Testis (tissue), 3 donors: Measurements from ENCODE around the gene GALM. TPM values are rescaled to one million over a fixed set of nuclear protein-coding genes. Genes with fewer than 3 reads are reported as not detected.

Experiments used
- DNase-seq: peaks from one replicate; pipeline ENCODE4 v3.0.0-alpha.2; 2019
- H3K27ac ChIP-seq, 2 donors: fragments of 200-600 bp; sonication (generic); one replicate each; pipeline ENCODE4 v1.5.1; 2019
- H3K27me3 ChIP-seq: fragments of 200-600 bp; sonication (generic); one replicate; pipeline ENCODE4 v1.5.1; 2019
- H3K36me3 ChIP-seq: fragments of 200-600 bp; sonication (generic); one replicate; pipeline ENCODE4 v1.5.1; 2017; ENCODE audit warnings: low read depth; ENCODE audit errors: missing control alignments
- H3K4me1 ChIP-seq: fragments of 200-600 bp; sonication (generic); one replicate; pipeline ENCODE4 v1.5.1; 2019
- H3K4me3 ChIP-seq, 2 donors: fragments of 200-600 bp; sonication (generic); one replicate each; pipeline ENCODE4 v1.5.1; 2017 to 2019
- H3K9me3 ChIP-seq: fragments of 200-600 bp; sonication (generic); one replicate; pipeline ENCODE4 v1.5.1; 2017
- POLR2A ChIP-seq: fragments of 450-650 bp; IDR thresholded peaks from one replicate; pipeline ENCODE4 v1.6.1; 2017; ENCODE audit warnings: antibody characterized with exemption, mild to moderate bottlenecking, moderate library complexity
- WGBS, 2 donors: methylation state at CpG; one replicate each; pipeline ENCODE4 v1.1.5; 2018; 5-methylcytosine and 5-hydroxymethylcytosine counted together
- intact Hi-C: fragments of 100-400 bp; cut with DNase I; formaldehyde crosslinking; loops from one replicate; pipeline ENCODE4 v1.15.1; 2023; ENCODE audit warnings: low total_unique reads
- polyA plus RNA-seq: library from polyadenylated mRNA; stranded (reverse); fragments of 350-450 nt; fragmentation: Illumina TruSeq; extraction: RNeasy Lipid Tissue Mini Kit (QIAGEN cat#74804); gene quantifications from one replicate; pipeline ENCODE4 v1.2.3, GENCODE V29; 2014; ENCODE audit warnings: low read depth, low replicate concordance; ENCODE audit not compliant: insufficient read depth
- total RNA-seq, 2 donors: library from RNA; depleted of rRNA; stranded (reverse); fragments of >200 nt; gene quantifications; one replicate each; pipeline ENCODE4 v1.2.3, GENCODE V29; 2016
- TF ChIP-seq, protein P1 (sequence below), 3 experiments: fragments of 450-650 bp in 2 of 3; fragments of 200-600 bp in 1 of 3; sonication (generic) in 1 of 3; IDR thresholded peaks; one replicate each; pipeline ENCODE4 v1.5.1; 2016 to 2019; ENCODE audit warnings: antibody characterized with exemption in 3 of 3, mild to moderate bottlenecking in 2 of 3, moderate library complexity in 1 of 3

The GALM gene
- total and polyA plus RNA-seq, 3 donors from 2014 or later, result 8.5 to 11.8 (median 9.1) TPM

DNA sequence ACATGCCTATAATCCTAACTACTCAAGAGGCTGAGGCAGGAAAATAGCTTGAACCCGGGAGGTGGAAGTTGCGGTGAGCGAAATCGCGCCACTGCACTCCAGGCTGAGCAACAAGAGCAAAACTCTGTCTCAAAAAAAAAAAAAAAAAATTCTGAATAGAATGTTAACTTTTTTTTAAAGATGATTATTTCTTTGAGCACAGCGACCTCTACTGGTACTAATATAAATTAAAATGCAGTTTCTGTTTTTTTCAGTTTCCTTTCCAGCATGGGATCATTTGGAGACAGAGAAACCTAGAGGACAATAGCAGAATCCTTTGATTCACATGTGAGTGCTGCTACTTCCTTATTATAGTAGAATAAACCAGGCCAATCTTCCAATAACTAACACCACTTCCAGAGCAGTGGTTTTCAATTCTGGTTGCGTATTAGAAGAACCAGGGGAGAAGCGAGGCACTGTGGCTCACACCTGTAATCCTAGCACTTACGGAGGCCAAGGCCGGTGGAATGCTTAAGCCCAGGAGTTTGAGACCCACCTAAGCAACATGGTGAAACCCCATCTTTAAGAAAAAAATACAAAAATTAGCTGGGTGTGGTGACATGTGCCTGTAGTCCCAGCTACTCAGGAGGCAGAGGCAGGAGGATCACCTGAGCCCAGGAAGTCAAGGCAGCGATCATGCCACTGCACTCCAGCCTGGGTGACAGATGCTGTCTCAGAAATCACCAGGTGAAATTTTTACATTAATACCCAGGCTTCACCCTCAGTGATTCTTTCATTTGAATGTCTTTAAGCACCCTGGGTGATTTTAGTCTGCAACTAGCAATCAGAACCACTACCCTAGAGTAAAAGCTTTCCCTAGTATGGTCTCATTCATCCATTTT is 75.2 kb downstream of the GALM start:
- Histone ChIP-seq H3K27me3 (no peaks in the 10 kb centered on the region), H3K9me3 (no peaks in the 10 kb centered on the region), H3K27ac (peak overlapping the region in 1 of 2 donors; percentile 65), H3K36me3 (no peaks in the 10 kb centered on the region), H3K4me1 (peaks cover 6% of the 10 kb centered on the region), H3K4me3 (no peak overlapping the region)
- intact Hi-C loops, result no loop called here
- WGBS, 2 donors, result 63 to 64% methylated on average over 11 of the region's 11 CpGs
- DNase-seq, result no peak
- TF ChIP-seq, protein P1, sequence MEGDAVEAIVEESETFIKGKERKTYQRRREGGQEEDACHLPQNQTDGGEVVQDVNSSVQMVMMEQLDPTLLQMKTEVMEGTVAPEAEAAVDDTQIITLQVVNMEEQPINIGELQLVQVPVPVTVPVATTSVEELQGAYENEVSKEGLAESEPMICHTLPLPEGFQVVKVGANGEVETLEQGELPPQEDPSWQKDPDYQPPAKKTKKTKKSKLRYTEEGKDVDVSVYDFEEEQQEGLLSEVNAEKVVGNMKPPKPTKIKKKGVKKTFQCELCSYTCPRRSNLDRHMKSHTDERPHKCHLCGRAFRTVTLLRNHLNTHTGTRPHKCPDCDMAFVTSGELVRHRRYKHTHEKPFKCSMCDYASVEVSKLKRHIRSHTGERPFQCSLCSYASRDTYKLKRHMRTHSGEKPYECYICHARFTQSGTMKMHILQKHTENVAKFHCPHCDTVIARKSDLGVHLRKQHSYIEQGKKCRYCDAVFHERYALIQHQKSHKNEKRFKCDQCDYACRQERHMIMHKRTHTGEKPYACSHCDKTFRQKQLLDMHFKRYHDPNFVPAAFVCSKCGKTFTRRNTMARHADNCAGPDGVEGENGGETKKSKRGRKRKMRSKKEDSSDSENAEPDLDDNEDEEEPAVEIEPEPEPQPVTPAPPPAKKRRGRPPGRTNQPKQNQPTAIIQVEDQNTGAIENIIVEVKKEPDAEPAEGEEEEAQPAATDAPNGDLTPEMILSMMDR (IDR thresholded peaks at IDR 0.05), result peak; percentile 51 to 90 (median 89)
- TF ChIP-seq POLR2A, result no peak

GRCh38 chr2:38742797-38743559 is 77.1 kb downstream of the GALM start:
- TF ChIP-seq POLR2A, result no peak
- Histone ChIP-seq H3K27ac (no peak overlapping the region), H3K36me3 (no peaks in the 10 kb centered on the region), H3K4me1 (peaks cover 11% of the 10 kb centered on the region), H3K4me3 (no peak overlapping the region), H3K27me3 (no peaks in the 10 kb centered on the region), H3K9me3 (no peaks in the 10 kb centered on the region)
- WGBS, 2 donors, result 83 to 85% methylated on average over 10 of the region's 10 CpGs
- intact Hi-C loops, result no loop called here
- no peak for DNase-seq

GRCh38 chr2:38743672-38744398 is 77.9 kb downstream of the GALM start:
- no peaks in the 10 kb centered on the region for H3K27me3 ChIP-seq
- H3K36me3 ChIP-seq, result no peaks in the 10 kb centered on the region
- H3K9me3 ChIP-seq, result no peaks in the 10 kb centered on the region
- intact Hi-C loops, result no loop called here
- 77 to 91% methylated on average over 3 of the region's 3 CpGs for WGBS, 2 donors
- TF ChIP-seq POLR2A, result no peak
- TF ChIP-seq, protein P1 (IDR thresholded peaks at IDR 0.05), result no peak
- no peak overlapping the region for H3K4me3 ChIP-seq
- H3K27ac ChIP-seq, result no peak overlapping the region
- H3K4me1 ChIP-seq, result peaks cover 13% of the 10 kb centered on the region
- no peak for DNase-seq

- H3K36me3 ChIP-seq, result no peaks in the 10 kb centered on the region
- 52 to 63% methylated on average over 2 of the region's 2 CpGs for WGBS, 2 donors
- H3K4me1 ChIP-seq, result peaks cover 15% of the 10 kb centered on the region
Observed at GRCh38 chr2:38744399-38744780, 78.5 kb downstream of the GALM start.

More at GRCh38 chr2:38744399-38744780, 78.5 kb downstream of the GALM start:
- Histone ChIP-seq H3K4me3 (no peak overlapping the region), H3K9me3 (no peaks in the 10 kb centered on the region), H3K27ac (no peak overlapping the region), H3K27me3 (no peaks in the 10 kb centered on the region)
- intact Hi-C loops, result no loop called here
- DNase-seq, result no peak
- no peak for TF ChIP-seq POLR2A
- TF ChIP-seq, protein P1 (IDR thresholded peaks at IDR 0.05), result no peak
